ENCODE results near the gene TMEM175. TPM values are rescaled to one million over a fixed set of nuclear protein-coding genes. Genes with fewer than 3 reads are reported as not detected.

TMEM175 gene
- total and polyA plus RNA-seq, 7 donors, result 4.6 to 42.6 (median 30.5) TPM

- Histone ChIP-seq H3K4me1 (peaks cover 0 to 1% (median under 1%) of the 10 kb centered on the region in 4 donors), H3K27me3 (no peaks in the 10 kb centered on the region), H3K27ac (no peak overlapping the region), H3K36me3 (no peaks in the 10 kb centered on the region), H3K4me3 (no peak overlapping the region), H3K9me3 (no peaks in the 10 kb centered on the region)
- WGBS, 2 donors, result 65 to 82% methylated on average over 20 of the region's 20 CpGs
- no peak for DNase-seq
- TF ChIP-seq POLR2A (IDR thresholded peaks at IDR 0.05), result no peak
- TF ChIP-seq EP300 (IDR thresholded peaks at IDR 0.05), result no peak
- TF ChIP-seq CTCF (IDR thresholded peaks at IDR 0.05), result no peak
- TF ChIP-seq POLR2AphosphoS5 (IDR thresholded peaks at IDR 0.05), result no peak
- intact Hi-C loops (cut with DNase I), result no loop called here
Measured at GRCh38 chr4:978957-979701, 46.9 kb downstream of the TMEM175 start.

GRCh38 chr4:982291-982690, 50.0 kb downstream of the TMEM175 start:
- no peak for DNase-seq
- Histone ChIP-seq H3K36me3 (no peaks in the 10 kb centered on the region), H3K27me3 (no peaks in the 10 kb centered on the region), H3K27ac (no peak overlapping the region), H3K4me1 (peaks cover 0 to 17% (median 16%) of the 10 kb centered on the region in 4 donors), H3K4me3 (no peak overlapping the region), H3K9me3 (no peaks in the 10 kb centered on the region)
- intact Hi-C loops (cut with DNase I), result no loop called here
- WGBS, 2 donors, result 92 to 93% methylated on average over 17 of the region's 17 CpGs
- TF ChIP-seq POLR2A (IDR thresholded peaks at IDR 0.05), result no peak

GRCh38 chr4:982814-983213, 50.6 kb downstream of the TMEM175 start:
- WGBS, 2 donors, result 95 to 97% methylated on average over 15 of the region's 15 CpGs
- Histone ChIP-seq H3K27ac (no peak overlapping the region), H3K4me1 (peaks cover 0 to 23% (median 21%) of the 10 kb centered on the region in 4 donors), H3K4me3 (no peak overlapping the region), H3K9me3 (no peaks in the 10 kb centered on the region), H3K27me3 (no peaks in the 10 kb centered on the region), H3K36me3 (no peaks in the 10 kb centered on the region)
- intact Hi-C loops (cut with DNase I), result no loop called here
- no peak for DNase-seq
- no peak for TF ChIP-seq CTCF (IDR thresholded peaks at IDR 0.05)
- TF ChIP-seq POLR2AphosphoS5 (IDR thresholded peaks at IDR 0.05), result no peak
- TF ChIP-seq POLR2A (IDR thresholded peaks at IDR 0.05), result no peak
- TF ChIP-seq EP300 (IDR thresholded peaks at IDR 0.05), result no peak

GRCh38 chr4:984336-985054, 52.2 kb downstream of the TMEM175 start:
- H3K4me1 ChIP-seq, result peaks cover 0 to 28% (median 25%) of the 10 kb centered on the region in 4 donors
- H3K36me3 ChIP-seq, result peaks cover 0 to under 1% (median 0%) of the 10 kb centered on the region in 4 donors
- H3K27ac ChIP-seq, result no peak overlapping the region
- intact Hi-C loops (cut with DNase I), result loop anchor here (5.0 kb wide), 1 partner anchor 242 kb away; no protein-coding TSS in a partner anchor
- no peak for TF ChIP-seq POLR2A (IDR thresholded peaks at IDR 0.05)
- no peak for TF ChIP-seq CTCF (IDR thresholded peaks at IDR 0.05)
- TF ChIP-seq EP300 (IDR thresholded peaks at IDR 0.05), result no peak
- no peak for TF ChIP-seq POLR2AphosphoS5 (IDR thresholded peaks at IDR 0.05)
- H3K4me3 ChIP-seq, result peak overlapping the region in 2 of 4 donors; percentile 4 to 17
- DNase-seq, result no peak
- no peaks in the 10 kb centered on the region for H3K27me3 ChIP-seq
- 39 to 74% methylated on average over 15 of the region's 15 CpGs for WGBS, 2 donors
- H3K9me3 ChIP-seq, result no peaks in the 10 kb centered on the region
